ENCODE results near the gene CAMK1.

DNA sequence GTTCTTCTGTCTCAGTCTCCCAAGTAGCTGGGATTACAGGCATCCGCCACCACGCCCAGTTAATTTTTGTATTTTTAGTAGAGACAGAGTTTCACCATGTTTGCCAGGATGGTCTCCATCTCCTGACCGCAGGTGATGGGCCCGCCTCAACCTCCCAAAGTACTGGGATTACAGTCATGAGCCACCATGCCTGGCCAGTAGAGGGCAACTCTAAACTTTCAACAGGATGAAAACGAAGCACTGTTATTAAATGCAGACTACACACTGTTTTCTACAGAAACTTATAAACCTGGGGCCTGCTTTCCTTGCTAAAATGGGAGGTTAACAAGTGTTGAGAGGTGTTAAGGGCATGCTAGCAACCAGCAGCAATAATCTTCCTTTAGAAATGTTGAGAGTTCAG, 30.8 kb upstream of the CAMK1 start:
- no peak for TF ChIP-seq POLR2A (IDR thresholded peaks at IDR 0.05)
- TF ChIP-seq, protein P1, sequence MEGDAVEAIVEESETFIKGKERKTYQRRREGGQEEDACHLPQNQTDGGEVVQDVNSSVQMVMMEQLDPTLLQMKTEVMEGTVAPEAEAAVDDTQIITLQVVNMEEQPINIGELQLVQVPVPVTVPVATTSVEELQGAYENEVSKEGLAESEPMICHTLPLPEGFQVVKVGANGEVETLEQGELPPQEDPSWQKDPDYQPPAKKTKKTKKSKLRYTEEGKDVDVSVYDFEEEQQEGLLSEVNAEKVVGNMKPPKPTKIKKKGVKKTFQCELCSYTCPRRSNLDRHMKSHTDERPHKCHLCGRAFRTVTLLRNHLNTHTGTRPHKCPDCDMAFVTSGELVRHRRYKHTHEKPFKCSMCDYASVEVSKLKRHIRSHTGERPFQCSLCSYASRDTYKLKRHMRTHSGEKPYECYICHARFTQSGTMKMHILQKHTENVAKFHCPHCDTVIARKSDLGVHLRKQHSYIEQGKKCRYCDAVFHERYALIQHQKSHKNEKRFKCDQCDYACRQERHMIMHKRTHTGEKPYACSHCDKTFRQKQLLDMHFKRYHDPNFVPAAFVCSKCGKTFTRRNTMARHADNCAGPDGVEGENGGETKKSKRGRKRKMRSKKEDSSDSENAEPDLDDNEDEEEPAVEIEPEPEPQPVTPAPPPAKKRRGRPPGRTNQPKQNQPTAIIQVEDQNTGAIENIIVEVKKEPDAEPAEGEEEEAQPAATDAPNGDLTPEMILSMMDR (IDR thresholded peaks at IDR 0.05 in 8 of 11, conservative IDR thresholded peaks at IDR 0.05 in 3 of 11) = no peak
